OCI-LY3 (cell line): Measurements from ENCODE around the gene TSC1.

ENCODE experiments used
- H2AFZ ChIP-seq: fragments of 200-600, 300-600 bp; shearing (Covaris generic); 2 replicates; pipeline ENCODE4 v1.6.0; 2014; ENCODE audit warnings: antibody characterized with exemption, low read depth, low read length
- H3K27ac ChIP-seq: fragments of 200-600, 300-600 bp; sonication (generic); 2 replicates; pipeline ENCODE4 v1.5.1; 2014; ENCODE audit warnings: mild to moderate bottlenecking, low read length, moderate library complexity, mixed read lengths
- H3K27me3 ChIP-seq: fragments of 200-600, 300-600 bp; sonication (generic); 2 replicates; pipeline ENCODE4 v1.6.1; 2014; ENCODE audit warnings: low read depth, low read length, mixed read lengths
- H3K36me3 ChIP-seq: fragments of 200-600, 300-600 bp; sonication (generic); replicated peaks from 2 replicates; pipeline ENCODE3; 2014; ENCODE audit warnings: low read depth, low read length, mixed read lengths
- H3K4me1 ChIP-seq: fragments of 300-600, 200-600 bp; sonication (generic); 2 replicates; pipeline ENCODE4 v1.6.1; 2014; ENCODE audit warnings: low read length, mixed read lengths
- H3K4me2 ChIP-seq: fragments of 200-600, 300-600 bp; sonication (generic); 2 replicates; pipeline ENCODE4 v1.6.1; 2014; ENCODE audit warnings: low read length, mixed read lengths
- H3K4me3 ChIP-seq: fragments of 300-600, 200-600 bp; sonication (generic); 2 replicates; pipeline ENCODE4 v1.5.1; 2014; ENCODE audit warnings: antibody characterized with exemption, mild to moderate bottlenecking, low read length, moderate library complexity
- H3K79me2 ChIP-seq: fragments of 300-600, 200-600 bp; shearing (Covaris generic); 2 replicates; pipeline ENCODE4 v1.6.1; 2014; ENCODE audit warnings: mild to moderate bottlenecking, low read length, mixed read lengths
- H3K9ac ChIP-seq: fragments of 300-600, 200-600 bp; shearing (Covaris generic); 2 replicates; pipeline ENCODE4 v1.6.0; 2014; ENCODE audit warnings: mild to moderate bottlenecking, low read length, moderate library complexity
- H3K9me3 ChIP-seq: fragments of 200-600, 300-600 bp; shearing (Covaris generic); 2 replicates; pipeline ENCODE4 v1.6.1; 2014; ENCODE audit warnings: low read length, mixed read lengths; ENCODE audit not compliant: insufficient read depth
- H4K20me1 ChIP-seq: fragments of 200-600, 300-600 bp; sonication (generic); 2 replicates; pipeline ENCODE4 v1.6.1; 2016; ENCODE audit warnings: low read length, mixed read lengths; ENCODE audit not compliant: insufficient read depth
- CTCF ChIP-seq: fragments of 200-600, 300-600 bp; sonication (generic); IDR thresholded peaks from 2 replicates; pipeline ENCODE4 v1.5.1; 2014; ENCODE audit warnings: antibody characterized with exemption, low read length, low read depth
- EZH2phosphoT487 ChIP-seq: fragments of 200-600 bp; shearing (Covaris generic); IDR thresholded peaks from 2 replicates; pipeline ENCODE4 v1.6.1; 2018; ENCODE audit warnings: antibody characterized with exemption, mixed run types, low read depth

Gene TSC1

GRCh38 chr9:132908635-132909034 is 35.8 kb downstream of the TSC1 start:
- Histone ChIP-seq H3K27me3 (no peaks in the 10 kb centered on the region), H2AFZ (no peak overlapping the region), H3K27ac (no peak overlapping the region), H3K9me3 (no peaks in the 10 kb centered on the region), H3K4me2 (no peak overlapping the region), H3K9ac (no peak overlapping the region), H4K20me1 (no peaks in the 10 kb centered on the region), H3K4me3 (no peak overlapping the region), H3K4me1 (no peaks in the 10 kb centered on the region), H3K79me2 (no peaks in the 10 kb centered on the region), H3K36me3 (peaks cover 18% of the 10 kb centered on the region)
- TF ChIP-seq EZH2phosphoT487, result no peak
- TF ChIP-seq CTCF, result no peak

- H3K27me3 ChIP-seq, result no peaks in the 10 kb centered on the region
- 0 out of 2 replicates have a peak, but pooled peaks cover 2% of the 10 kb centered on the region for H3K4me1 ChIP-seq
- H4K20me1 ChIP-seq, result no peaks in the 10 kb centered on the region
- H3K27ac ChIP-seq, result no peak overlapping the region
- no peak overlapping the region for H3K4me3 ChIP-seq
- no peaks in the 10 kb centered on the region for H3K9me3 ChIP-seq
- no peak overlapping the region for H3K9ac ChIP-seq
- H3K79me2 ChIP-seq, result no peaks in the 10 kb centered on the region
- TF ChIP-seq EZH2phosphoT487, result no peak
- TF ChIP-seq CTCF, result no peak
- H3K4me2 ChIP-seq, result no peak overlapping the region
- no peak overlapping the region for H2AFZ ChIP-seq
- H3K36me3 ChIP-seq, result peaks cover 24% of the 10 kb centered on the region
Measured at GRCh38 chr9:132905726-132906125, 38.7 kb downstream of the TSC1 start.

GRCh38 chr9:132903574-132904492 is 40.6 kb downstream of the TSC1 start:
- Histone ChIP-seq H4K20me1 (no peaks in the 10 kb centered on the region), H3K36me3 (peaks cover 23% of the 10 kb centered on the region), H3K27me3 (no peaks in the 10 kb centered on the region), H3K4me2 (no peak overlapping the region), H3K27ac (no peak overlapping the region), H3K9ac (no peak overlapping the region), H3K4me1 (0 out of 2 replicates have a peak, but pooled peaks cover 2% of the 10 kb centered on the region), H3K79me2 (no peaks in the 10 kb centered on the region), H3K4me3 (no peak overlapping the region), H2AFZ (no peak overlapping the region), H3K9me3 (no peaks in the 10 kb centered on the region)
- TF ChIP-seq CTCF, result no peak
- no peak for TF ChIP-seq EZH2phosphoT487

GRCh38 chr9:132901858-132902831 is 42.3 kb downstream of the TSC1 start:
- no peak overlapping the region for H2AFZ ChIP-seq
- TF ChIP-seq CTCF (peak; percentile 93), EZH2phosphoT487 (no peak)

More at GRCh38 chr9:132901858-132902831, 42.3 kb downstream of the TSC1 start:
- H3K4me3 ChIP-seq, result no peak overlapping the region
- H3K4me2 ChIP-seq, result no peak overlapping the region
- H3K36me3 ChIP-seq, result peaks cover 28% of the 10 kb centered on the region
- H3K4me1 ChIP-seq, result 0 out of 2 replicates have a peak, but pooled peaks cover 2% of the 10 kb centered on the region
- no peaks in the 10 kb centered on the region for H3K79me2 ChIP-seq
- no peaks in the 10 kb centered on the region for H3K9me3 ChIP-seq
- H4K20me1 ChIP-seq, result no peaks in the 10 kb centered on the region
- no peak overlapping the region for H3K9ac ChIP-seq
- H3K27me3 ChIP-seq, result no peaks in the 10 kb centered on the region
- H3K27ac ChIP-seq, result no peak overlapping the region
